CD4-positive, alpha-beta T cell treated with Interleukin-6 for 4 hours (primary cell): ENCODE measurements around the gene ANKRD11.
"Not testable (repeated sequence)": the region's sequence is repeated elsewhere in the genome, so short reads cannot be mapped to it uniquely, and the experiment has no call there.

Source experiments
- DNase-seq: peaks from one replicate; pipeline ENCODE4 v3.0.0-alpha.2; 2020; ENCODE audit warnings: mixed read lengths

The ANKRD11 gene

DNA sequence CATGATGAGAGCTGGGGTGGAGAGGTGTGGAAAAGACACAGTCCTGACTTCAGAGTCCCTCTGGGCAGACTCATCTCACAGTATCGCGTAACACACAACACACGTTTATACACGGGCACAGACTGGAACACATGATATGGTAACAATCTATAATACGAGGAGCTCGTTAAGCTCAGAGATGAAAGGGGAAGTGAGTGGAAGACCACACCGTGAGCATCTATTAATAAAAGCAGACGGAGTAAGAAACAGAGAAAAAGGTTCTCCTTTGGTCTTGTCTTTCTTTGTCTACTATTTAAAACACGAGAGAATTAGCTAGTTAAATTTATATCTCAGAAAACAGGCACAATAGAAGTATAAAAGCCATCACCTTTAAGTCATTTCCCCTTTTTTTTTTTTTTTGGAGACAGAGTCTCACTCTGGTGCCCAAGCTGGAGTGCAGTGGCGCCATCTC is 13.5 kb downstream of the ANKRD11 start:
- no peak for DNase-seq

DNA sequence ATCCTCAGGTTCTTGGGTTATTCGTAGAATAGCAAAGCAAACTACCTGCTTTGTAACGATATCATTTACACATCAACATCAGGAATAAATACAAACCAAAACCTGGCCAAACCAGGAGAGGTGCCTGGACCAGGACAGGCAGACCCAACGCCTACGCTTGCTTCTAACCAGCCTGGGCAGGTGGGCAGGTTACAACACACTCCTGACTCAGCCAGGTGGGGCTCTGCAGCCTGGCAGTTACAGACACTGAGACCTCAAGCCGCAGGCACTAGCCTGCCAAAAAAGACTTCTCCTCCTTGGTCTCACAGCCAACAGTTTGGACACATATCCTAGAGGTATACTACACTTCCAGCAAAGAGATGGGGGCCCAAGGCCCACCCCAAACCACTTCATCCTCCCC is 14.0 kb downstream of the ANKRD11 start:
- DNase-seq, result peak; percentile 22

DNA sequence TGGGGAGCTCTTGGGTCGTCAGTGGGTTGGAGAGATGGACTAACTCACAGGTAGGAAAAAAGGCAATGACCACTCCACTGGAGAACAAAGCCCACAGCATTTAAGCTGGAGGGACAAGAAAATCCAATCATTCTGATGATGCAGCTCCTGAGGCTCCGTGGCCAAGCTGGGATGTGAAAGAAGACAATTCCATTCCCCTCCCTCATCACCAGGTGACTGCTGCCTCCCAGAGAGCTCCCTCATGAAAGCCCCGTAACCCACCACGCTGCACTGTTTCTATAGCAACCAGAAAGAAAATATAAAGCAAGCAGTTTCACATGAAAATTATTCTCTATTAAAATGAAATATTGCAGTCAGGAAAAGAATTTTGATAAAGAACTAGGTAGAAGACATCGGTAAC is 15.2 kb downstream of the ANKRD11 start:
- no peak for DNase-seq

DNA sequence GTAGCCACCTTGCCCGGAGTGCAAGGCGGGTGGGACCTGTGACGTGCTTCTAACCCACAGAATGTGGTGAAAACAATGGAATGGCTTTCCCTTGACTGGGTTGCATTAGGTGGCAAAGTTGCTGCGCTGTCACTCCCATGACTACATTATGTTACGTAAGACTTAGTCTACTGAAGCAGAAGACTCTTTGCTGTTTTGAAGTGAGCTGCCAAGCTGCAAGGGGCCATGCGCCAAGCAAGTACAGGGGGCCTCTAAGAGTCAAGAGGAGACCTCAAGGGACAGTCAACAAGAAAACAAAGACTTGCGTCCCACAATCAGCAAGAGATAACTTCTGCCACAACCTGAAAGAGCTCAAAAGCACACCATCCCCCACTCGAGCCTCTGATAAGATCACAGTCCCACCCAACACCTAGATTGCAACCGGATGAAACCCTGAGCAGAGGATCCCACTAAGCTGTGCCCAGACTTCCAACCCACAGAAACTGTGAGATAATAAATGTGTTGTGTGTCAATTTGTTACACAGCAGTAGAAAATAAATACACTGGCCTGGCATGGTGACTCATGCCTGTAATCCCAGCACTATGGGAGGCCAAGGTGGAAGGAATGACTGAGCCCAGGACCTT is 16.5 kb downstream of the ANKRD11 start:
- DNase-seq, result peak; percentile 31

DNA sequence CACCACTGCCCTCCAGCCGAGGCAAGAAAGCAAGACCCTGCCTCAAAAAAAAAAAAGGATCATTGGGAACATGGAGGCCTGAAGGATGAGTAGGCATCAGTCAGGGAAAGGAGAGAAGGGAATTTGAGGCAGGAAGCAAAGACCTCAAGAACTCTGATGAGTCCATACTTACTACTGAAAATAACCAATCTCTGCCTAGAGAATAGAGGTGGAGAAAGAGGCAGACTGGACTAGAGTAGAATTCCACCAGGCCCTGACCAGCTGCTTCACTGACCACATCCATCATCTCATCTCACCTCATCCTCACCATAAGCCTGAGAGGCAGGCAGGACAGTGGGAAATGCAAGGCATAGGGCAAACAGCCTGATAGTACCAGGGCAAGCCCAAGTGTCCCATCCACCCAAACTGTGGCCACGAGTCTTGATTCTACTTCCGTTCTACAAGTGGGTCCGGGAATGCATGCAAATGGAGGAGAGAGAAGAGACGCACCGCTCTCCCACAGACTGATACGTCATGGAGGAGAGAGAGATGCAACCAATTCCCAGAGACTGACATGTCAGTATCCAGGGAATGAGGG is 17.1 kb downstream of the ANKRD11 start:
- DNase-seq, result no peak

DNA sequence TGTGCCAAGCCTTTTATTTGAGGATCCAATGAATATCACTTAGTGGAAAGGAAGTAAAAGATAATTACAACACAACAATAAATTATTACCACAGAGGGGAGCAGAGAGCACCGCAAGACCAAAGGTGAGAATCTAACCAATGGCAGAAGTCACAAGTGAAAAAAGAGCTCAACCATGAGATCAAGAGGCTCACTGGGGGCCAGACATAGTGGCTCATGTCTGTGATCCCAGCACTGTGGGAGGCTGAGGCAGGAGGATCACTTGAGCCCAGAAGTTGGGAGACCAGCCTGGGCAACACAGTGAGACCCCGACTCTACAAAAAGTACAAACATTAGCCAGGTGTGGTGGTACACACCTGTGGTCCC is 17.7 kb downstream of the ANKRD11 start:
- no peak for DNase-seq

DNA sequence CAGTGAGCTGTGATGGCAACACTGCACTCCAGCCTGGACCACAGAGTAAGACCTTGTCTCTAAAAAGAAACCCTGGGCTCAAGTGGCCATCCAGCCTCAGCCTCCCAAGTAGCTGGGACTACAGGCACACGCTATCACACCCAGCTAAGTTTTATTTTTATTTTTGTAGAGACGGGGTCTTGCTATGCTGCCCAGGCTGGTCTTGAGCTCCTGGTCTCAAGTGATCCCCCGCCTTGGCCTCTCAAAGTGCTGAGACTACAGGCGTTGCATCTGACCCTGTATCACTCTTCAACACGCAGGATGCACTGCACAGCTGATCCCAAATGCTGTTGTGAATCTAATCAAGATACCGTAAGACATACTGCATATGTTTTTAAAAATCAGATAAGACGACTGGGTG is 23.0 kb downstream of the ANKRD11 start:
- no peak for DNase-seq

DNA sequence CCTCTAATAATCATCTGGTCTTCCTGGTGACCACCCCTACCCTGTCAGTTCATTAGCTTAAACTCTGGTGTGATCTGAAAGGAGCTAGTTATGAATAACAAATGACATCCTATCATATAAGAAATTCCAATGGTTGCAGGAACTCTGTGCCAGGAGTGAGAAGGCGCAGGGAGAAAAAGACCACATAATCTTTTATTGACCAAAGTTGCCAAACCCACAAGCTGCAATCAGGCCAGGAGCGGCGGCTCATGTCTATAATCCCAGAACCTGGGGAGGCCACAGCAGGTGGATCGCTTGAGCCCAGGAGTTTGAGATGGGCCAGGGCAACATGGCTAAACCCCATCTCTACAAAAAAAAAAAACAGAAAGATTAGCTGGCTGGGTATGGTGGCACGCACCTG is 23.4 kb downstream of the ANKRD11 start:
- DNase-seq, result no peak

DNA sequence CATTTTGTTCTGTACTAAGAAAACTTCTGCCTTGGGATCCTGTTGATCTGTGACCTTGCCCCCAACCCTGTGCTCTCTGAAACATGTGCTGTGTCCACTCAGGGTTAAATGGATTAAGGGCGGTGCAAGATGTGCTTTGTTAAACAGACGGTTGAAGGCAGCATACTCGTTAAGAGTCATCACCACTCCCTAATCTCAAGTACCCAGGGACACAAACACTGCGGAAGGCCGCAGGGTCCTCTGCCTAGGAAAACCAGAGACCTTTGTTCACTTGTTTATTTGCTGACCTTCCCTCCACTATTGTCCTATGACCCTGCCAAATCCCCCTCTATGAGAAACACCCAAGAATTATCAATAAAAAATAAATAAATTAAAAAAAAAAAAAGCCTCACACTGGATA is 27.0 kb downstream of the ANKRD11 start:
- DNase-seq, result not testable (repeated sequence)

DNA sequence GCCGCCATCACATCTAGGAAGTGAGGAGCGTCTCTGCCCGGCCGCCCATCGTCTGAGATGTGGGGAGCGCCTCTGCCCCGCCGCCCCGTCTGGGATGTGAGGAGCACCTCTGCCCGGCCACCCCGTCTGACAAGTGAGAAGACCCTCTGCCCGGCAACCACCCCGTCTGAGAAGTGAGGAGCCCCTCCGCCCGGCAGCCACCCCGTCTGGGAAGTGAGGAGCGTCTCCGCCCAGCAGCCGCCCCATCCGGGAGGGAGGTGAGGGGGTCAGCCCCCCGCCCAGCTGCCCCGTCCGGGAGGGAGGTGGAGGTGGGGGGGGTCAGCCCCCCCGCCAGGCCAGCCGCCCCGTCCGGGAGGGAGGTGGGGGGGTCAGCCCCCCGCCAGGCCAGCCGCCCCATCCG is 27.7 kb downstream of the ANKRD11 start:
- not testable (repeated sequence) for DNase-seq

DNA sequence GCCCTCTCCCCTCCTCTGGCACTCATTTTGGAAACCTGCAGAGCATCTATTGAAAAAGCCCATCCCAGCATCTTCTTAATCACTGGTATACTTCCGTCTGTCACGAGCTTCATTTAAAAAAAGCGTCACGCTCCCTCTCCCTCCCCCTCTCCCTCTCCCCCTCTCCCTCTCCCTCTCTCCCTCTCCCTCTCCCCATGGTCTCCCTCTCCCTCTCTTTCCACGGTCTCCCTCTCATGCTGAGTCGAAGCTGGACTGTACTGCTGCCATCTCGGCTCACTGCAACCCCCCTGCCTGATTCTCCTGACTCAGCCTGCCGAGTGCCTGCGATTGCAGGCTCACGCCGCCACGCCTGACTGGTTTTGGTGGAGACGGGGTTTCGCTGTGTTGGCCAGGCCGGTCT is 28.5 kb downstream of the ANKRD11 start:
- DNase-seq, result not testable (repeated sequence)

DNA sequence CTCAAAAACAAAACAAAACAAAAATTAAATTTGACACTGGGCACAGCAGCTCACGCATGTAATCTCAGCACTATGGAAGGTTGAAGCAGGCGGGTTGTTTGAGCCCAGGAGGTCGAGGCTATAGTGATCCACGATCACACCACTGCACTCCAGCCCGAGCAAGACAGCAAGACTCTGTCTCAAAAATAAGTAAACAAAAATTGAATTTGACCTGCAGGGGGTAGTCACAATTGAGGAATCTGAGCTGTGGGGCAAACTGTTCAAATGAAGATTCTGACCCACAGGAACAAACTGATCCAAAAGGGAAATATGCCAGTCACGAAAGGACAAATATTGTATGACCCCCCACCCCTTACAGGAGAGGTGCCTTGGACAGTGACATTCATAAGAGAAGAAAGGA is 29.8 kb downstream of the ANKRD11 start:
- no peak for DNase-seq

DNA sequence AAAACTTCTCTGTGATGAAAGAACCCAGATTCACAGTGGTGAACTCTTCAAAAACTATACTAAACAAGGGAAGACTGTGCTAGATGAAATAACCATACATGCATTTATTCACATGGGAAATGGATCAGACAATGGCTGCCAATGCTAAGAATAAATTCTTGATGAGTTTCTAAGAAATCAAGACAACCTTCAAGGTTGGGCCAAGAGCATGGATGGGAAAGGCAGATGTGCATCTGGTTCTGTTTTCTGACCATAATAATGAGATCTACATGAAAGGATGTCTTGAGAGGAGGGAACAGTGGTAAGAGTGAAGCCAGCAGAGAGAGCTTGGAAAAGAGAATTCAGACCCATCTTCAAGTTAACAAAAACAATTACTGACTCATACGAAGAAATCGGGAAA is 31.4 kb downstream of the ANKRD11 start:
- no peak for DNase-seq

DNA sequence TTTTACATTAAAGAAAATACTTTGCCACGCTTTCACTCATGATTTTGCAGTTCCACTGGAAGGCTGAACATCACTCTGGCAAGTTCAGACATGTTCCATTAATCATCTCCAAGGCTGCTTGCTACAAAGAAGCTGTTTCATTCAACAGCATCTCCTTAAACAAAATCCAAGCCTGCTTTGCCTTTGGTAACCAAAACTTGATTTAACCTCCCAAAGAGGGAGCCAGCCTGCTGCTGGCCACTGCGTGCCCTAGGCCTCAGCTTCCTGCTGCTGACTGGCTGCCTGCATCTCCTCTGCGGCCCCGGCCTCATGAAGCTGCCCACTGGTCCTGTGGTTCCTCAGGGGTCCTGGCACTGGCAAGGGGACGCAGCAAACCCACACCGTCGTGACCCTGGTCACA is 31.8 kb downstream of the ANKRD11 start:
- DNase-seq, result no peak

DNA sequence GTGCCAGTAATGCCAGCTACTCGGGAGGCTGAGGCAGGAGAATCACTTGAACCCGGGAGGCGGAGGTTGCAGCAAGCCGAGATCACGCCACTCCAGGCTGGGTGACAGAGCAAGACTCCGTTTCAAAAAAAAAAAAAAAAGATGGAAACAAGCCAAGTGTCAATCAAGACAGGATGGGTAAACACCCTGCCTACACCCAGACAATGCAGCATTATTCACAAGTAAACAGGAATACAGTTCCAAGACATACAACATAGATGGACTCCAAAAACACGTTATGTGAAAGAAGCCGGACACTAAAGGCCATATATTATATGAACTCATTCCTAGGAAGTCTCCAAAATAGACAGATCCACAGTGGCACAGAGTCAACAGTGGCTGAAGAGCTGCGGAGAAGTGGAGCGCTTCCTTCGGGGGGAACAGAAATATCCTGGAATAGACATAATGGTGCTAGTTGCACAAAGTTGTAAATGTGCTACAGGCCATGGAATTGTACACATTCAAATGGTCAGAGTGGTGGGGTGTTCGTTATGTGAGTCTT is 33.9 kb downstream of the ANKRD11 start:
- no peak for DNase-seq

DNA sequence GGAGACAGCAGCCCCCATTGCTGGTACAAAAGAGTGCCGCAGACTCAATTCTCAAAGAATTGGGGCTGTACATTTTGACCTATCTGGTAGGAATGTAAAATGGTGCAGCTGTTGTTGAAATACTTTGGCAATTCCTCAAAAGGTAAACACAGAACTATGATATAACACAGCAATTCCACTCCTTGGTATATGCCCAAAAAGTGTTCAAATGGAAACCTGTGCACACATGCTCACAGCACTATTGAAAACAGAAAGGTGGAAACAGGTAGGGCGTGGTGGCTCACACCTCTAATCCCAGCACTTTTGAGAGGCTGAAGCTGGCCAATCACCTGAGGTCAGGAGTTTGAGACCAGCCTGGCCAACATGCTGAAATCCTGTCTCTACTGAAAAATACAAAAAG is 34.7 kb downstream of the ANKRD11 start:
- no peak for DNase-seq

DNA sequence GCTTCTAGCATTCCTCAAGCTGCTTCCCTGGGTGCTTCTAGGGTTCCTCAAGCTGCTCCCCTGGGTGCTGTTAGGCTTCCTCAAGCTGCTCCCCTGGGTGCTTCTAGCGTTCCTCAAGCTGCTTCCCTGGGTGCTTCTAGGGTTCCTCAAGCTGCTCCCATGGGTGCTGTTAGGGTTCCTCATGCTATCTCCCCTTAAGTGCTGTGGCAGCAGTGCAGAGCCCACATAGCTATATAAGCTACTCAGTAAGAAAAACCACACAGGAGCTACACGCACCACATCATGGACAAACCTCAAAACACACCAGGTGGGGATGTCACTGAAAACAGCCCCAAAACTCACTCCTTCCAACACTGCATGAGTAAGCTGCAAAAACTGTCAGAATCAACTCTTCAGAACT is 35.2 kb downstream of the ANKRD11 start:
- peak; percentile 45 for DNase-seq

DNA sequence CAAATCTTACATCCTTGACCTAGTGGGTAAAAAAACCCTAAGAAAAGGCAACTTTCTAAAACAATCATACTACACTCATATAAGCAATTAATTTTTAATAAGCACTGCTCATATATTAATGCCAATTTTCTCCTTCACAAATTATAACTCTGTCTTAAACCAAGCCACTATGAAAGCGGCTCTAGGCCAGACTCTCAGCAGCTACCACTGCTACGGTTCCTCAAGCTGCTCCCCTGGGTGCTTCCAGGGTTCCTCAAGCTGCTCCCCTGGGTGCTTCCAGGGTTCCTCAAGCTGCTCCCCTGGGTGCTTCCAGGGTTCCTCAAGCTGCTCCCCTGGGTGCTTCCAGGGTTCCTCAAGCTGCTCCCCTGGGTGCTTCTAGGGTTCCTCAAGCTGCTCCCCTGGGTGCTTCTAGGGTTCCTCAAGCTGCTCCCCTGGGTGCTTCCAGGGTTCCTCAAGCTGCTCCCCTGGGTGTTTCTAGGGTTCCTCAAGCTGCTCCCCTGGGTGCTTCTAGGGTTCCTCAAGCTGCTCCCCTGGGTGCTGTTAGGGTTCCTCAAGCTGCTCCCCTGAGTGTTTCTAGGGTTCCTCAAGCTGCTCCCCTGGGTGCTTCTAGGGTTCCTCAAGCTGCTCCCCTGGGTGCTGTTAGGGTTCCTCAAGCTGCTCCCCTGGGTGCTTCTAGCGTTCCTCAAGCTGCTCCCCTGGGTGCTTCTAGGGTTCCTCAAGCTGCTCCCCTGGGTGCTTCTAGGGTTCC is 35.8 kb downstream of the ANKRD11 start:
- not testable (repeated sequence) for DNase-seq

DNA sequence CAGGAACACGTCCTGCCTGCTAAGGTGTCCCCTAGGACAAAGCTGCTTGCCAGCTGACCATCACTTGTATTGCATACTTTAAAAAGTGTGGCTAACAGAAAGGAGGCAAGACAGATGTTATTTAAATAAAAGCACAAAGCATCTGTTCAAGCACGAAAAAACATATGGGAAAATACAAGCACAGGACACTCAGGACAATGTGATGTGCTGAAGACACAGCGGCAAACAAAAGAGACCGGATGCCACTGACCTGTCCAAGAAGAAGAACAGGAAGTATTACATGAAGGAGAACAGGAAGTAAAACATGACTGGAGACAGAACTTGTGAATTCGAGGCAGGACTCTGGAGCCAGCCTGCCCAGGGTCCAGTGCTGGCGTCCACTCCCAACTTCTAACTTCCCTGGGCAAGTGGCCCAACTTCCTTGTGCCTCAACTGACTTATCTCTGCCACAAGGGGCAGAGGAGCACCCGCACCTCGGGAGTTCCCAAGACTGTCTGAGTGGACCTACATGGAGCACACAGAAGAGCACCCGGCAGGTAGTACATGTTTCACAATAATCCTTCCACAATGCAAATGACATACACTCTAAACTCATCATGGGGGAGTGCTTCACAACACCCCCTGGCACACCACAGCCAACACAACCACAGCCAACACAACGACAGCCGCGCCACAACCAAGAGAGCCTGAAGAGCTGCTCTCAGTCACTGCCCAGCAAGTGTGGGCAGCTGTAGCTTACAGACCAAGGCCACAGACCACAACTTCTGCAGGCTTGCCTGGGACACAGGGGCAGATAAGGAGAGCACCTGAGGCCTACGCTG is 36.6 kb downstream of the ANKRD11 start:
- DNase-seq, result peak; percentile 19

DNA sequence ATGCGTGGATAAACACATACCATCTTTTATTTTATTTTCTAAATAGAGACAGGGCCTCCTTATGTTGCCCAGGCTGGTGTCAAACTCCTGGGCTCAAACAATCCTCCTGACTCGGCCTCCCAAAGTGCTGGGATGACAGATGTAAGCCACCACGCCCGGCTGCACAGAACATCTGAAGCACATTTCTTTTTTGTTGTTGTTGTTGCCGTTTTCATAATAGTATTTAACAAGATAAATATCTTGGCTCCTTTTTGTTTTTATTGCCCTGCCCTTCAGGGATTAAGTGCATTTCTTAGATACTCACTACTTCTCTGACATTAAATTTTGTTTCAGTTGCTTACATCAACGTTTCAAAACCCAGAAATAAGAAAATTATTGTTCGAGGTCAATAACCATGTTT is 37.4 kb downstream of the ANKRD11 start:
- no peak for DNase-seq

DNA sequence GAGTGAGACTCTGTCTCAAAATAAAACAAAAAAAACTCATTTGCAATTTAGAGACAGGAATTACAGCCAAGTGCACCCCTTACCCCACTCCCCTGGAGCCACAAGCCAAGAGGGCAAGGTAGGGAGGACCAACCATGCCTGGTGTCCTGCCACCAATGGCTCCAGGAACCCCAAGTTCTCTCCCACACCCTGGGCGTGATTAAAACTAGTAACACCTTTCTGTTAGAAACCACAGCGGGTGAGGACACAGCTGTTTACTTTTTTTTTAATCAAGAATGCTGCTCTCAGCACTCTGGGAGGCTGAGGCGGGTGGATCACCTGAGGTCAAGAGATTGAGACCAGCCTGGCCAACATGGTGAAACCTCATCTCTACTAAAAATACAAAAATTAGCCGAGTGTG is 38.1 kb downstream of the ANKRD11 start:
- DNase-seq, result peak; percentile 19

DNA sequence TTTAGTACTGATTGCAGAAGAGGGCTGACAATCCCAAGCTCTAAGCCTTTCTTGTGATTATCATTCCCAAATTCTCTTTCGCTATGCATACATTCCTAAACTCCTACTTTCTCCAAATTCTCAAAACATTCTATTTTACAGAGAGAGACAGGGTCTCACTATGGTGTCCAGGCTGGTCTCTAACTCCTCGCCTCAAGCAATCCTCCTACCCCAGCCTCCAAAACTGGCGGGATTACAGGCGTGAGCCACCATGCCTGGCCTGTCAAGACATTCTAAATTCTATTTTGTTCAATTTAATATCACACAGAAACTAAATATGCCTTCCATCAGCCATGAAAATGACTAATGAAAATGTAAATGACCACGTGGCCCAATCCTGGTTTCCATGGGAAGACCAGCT is 39.8 kb downstream of the ANKRD11 start:
- no peak for DNase-seq

DNA sequence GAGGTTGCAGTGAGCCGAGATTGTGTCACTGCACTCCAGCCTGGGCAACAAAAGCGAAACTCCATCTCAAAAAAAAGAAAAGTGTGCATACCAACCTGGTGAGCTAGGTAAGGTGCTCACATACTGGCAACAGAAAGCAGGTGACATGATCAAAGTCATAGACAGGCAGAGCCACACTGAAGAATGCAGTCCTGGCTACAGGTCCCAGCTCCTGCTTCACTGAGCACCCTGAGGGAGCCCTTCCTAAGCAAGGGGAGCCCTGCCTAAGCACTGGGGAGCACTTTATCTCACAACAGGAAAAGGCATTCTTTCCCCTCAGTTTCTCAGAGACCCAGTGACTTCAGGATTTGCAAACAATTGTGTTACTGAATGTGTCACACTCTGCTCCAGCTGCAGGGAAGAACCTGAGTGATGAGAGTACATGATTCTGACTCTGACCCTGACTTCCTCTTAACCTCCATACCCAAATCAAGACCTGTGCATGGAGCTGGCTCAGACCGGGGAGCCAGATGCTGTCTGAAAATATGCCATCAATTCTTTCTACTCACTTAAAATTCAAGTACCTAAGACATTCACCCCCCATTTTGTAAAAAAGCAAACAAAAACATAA is 40.5 kb downstream of the ANKRD11 start:
- DNase-seq, result peak; percentile 26
